Testis (tissue), 2 donors: ENCODE results near the gene CHMP6.

Experiments used
- POLR2A ChIP-seq: fragments of 450-650 bp; IDR thresholded peaks from one replicate; pipeline ENCODE4 v1.6.1; 2017; ENCODE audit warnings: antibody characterized with exemption, mild to moderate bottlenecking, moderate library complexity
- TF ChIP-seq, protein P1 (sequence below), 3 experiments: fragments of 450-650 bp in 2 of 3; fragments of 200-600 bp in 1 of 3; sonication (generic) in 1 of 3; IDR thresholded peaks; one replicate each; pipeline ENCODE4 v1.5.1; 2016 to 2019; ENCODE audit warnings: antibody characterized with exemption in 3 of 3, mild to moderate bottlenecking in 2 of 3, moderate library complexity in 1 of 3

DNA sequence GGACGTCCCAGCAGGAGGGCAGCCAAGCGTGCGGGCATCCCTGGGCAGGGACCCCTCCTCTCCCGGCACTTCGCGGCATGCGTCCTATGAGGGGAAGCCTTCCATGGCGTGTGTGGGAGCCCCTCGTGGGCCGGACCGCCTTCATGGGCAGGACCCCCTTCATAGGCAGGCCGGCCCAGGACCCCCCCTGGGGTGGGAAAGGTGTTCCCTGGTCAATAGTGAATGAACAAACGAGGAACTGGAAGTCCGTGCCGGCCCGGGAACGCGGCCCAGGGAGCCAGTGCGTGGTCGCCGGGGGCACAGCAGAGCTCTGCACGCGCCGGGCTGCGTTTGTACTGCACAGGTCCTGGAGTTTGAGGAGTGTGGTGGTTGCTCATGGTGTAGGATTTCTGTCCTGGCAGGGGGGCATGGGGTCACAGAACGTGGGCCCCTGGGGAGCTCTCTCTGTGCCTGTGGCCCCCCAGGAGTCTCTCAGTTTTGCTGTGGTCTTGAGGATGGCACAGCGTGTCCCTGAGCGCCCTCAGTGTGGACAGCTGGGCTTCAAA lies 57.3 kb downstream of the CHMP6 start:
- TF ChIP-seq, protein P1, sequence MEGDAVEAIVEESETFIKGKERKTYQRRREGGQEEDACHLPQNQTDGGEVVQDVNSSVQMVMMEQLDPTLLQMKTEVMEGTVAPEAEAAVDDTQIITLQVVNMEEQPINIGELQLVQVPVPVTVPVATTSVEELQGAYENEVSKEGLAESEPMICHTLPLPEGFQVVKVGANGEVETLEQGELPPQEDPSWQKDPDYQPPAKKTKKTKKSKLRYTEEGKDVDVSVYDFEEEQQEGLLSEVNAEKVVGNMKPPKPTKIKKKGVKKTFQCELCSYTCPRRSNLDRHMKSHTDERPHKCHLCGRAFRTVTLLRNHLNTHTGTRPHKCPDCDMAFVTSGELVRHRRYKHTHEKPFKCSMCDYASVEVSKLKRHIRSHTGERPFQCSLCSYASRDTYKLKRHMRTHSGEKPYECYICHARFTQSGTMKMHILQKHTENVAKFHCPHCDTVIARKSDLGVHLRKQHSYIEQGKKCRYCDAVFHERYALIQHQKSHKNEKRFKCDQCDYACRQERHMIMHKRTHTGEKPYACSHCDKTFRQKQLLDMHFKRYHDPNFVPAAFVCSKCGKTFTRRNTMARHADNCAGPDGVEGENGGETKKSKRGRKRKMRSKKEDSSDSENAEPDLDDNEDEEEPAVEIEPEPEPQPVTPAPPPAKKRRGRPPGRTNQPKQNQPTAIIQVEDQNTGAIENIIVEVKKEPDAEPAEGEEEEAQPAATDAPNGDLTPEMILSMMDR (IDR thresholded peaks at IDR 0.05) = no peak
- no peak for TF ChIP-seq POLR2A
